ENCODE data around the gene TFAP2E.

TFAP2E gene

DNA sequence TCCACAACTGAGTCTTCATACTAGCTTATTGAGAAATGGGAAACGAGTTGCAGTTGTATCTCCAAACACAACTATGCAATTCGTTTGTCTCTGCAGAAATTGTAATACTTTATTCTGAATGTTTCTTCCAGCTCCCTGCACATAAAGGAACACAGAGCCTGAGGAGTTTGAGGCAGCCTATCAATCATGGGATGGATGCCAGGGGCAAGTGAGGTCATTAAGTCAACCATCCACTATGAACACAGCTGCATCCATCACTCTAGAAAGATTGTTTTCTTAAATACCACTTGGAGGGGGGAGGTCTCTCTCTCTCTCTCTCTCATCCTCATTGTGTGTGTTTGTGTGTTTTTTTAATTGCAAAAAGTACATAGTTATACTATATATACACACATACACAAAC is 71.1 kb downstream of the TFAP2E start:
- DNase-seq (ENCODE audit: low read depth, low spot score) = no peak

Measured in smooth muscle cell of the brain vasculature (primary cell).